Gastrocnemius medialis (tissue), 4 donors: ENCODE data around the gene SHANK3.

Experiments
- POLR2A ChIP-seq, 2 donors: fragments of 450-650 bp; IDR thresholded peaks; one replicate each; pipeline ENCODE4 v1.6.1; 2017; ENCODE audit warnings: antibody characterized with exemption in 2 of 2, mild to moderate bottlenecking in 2 of 2, moderate library complexity in 2 of 2
- TF ChIP-seq, protein P1 (sequence below), 5 experiments: fragments of 450-650 bp in 3 of 5; fragments of 200-600 bp in 2 of 5; sonication (generic) in 2 of 5; IDR thresholded peaks in 4 of 5; conservative IDR thresholded peaks in 1 of 5; 1 replicate in 4 of 5; 2 replicates in 1 of 5; pipeline ENCODE4 v1.5.1; 2016 to 2019; ENCODE audit warnings: antibody characterized with exemption in 5 of 5, mild to moderate bottlenecking in 3 of 5, moderate library complexity in 3 of 5

- TF ChIP-seq, protein P1, sequence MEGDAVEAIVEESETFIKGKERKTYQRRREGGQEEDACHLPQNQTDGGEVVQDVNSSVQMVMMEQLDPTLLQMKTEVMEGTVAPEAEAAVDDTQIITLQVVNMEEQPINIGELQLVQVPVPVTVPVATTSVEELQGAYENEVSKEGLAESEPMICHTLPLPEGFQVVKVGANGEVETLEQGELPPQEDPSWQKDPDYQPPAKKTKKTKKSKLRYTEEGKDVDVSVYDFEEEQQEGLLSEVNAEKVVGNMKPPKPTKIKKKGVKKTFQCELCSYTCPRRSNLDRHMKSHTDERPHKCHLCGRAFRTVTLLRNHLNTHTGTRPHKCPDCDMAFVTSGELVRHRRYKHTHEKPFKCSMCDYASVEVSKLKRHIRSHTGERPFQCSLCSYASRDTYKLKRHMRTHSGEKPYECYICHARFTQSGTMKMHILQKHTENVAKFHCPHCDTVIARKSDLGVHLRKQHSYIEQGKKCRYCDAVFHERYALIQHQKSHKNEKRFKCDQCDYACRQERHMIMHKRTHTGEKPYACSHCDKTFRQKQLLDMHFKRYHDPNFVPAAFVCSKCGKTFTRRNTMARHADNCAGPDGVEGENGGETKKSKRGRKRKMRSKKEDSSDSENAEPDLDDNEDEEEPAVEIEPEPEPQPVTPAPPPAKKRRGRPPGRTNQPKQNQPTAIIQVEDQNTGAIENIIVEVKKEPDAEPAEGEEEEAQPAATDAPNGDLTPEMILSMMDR (IDR thresholded peaks at IDR 0.05 in 4 of 5, conservative IDR thresholded peaks at IDR 0.05 in 1 of 5), result no peak
- no peak for TF ChIP-seq POLR2A (IDR thresholded peaks at IDR 0.05)
Measured at GRCh38 chr22:50665212-50665611, 7.4 kb upstream of the SHANK3 start.
